K562 (cell line): ENCODE results near the gene RUNX1. TPM values are rescaled to one million over a fixed set of nuclear protein-coding genes. Genes with fewer than 3 reads are reported as not detected.

Source experiments
- ATAC-seq: fragments of 200-7000 bp; cut with Tn5 transposase; 3 replicates; pipeline ENCODE4 v1.9.1; 2020; ENCODE audit warnings: moderate library complexity
- BruUV-seq: library from RNA; stranded (reverse); fragments of 400-500 nt; replicated peaks from 2 replicates; lab custom pipeline; 2021; lab: Mats Ljungman, UMichigan
- CTCF ChIA-PET: fragments of 300-600 bp; formaldehyde crosslinking; extraction: SDS; loops from one replicate; lab custom pipeline; 2021; ENCODE audit warnings: low intra/inter-chr PET ratio; lab: Yijun Ruan, JAX
- POLR2A ChIA-PET: fragments of 300-600, 350-650 bp; sonication (Branson Sonifier 250); formaldehyde crosslinking; extraction: SDS; loops from one replicate; lab custom pipeline; 2021; ENCODE audit warnings: antibody characterized with exemption, inconsistent platforms; lab: Yijun Ruan, JAX
- DNase-seq, 4 experiments: peaks; one replicate each; pipeline versions ENCODE4 v3.0.0 to v3.0.0-alpha.2; 2011 to 2018; ENCODE audit warnings: low spot score in 3 of 4, mixed read lengths in 3 of 4; ENCODE audit errors: extremely low read depth in 1 of 4
- FAIRE-seq: peaks from 2 replicates; lab custom pipeline; 2011; peaks lifted over from hg19 to GRCh38; lab: Jason Lieb, UNC
- H2AFZ ChIP-seq: 2 replicates; pipeline ENCODE4 v1.6.0; 2011; ENCODE audit warnings: low read depth, low read length, control low read depth, inconsistent platforms
- H3K27ac ChIP-seq: fragments of 200-600 bp; 3 replicates; pipeline ENCODE4 v1.8.0; 2011; ENCODE audit warnings: low read depth, mild to moderate bottlenecking, control low read depth, inconsistent platforms, low read length, moderate library complexity, mixed read lengths; ENCODE audit errors: extremely low read depth
- H3K27me3 ChIP-seq, 2 experiments: fragments of 300-600 bp in 1 of 2; 2 replicates in 1 of 2; 3 replicates in 1 of 2; pipeline versions ENCODE4 v1.6.0 to v1.8.0; 2011; ENCODE audit warnings: inconsistent platforms in 2 of 2, low read length in 2 of 2, mild to moderate bottlenecking in 1 of 2, mixed read lengths in 1 of 2, moderate library complexity in 1 of 2; ENCODE audit not compliant: control insufficient read depth in 2 of 2, insufficient read depth in 2 of 2
- H3K36me3 ChIP-seq: fragments of 300-600 bp; 3 replicates; pipeline ENCODE4 v1.8.0; 2011; ENCODE audit warnings: mild to moderate bottlenecking, low read length, inconsistent platforms; ENCODE audit not compliant: control insufficient read depth, insufficient read depth
- H3K4me1 ChIP-seq, 2 experiments: fragments of 200-600 bp in 1 of 2; replicated peaks in 1 of 2; 2 replicates in 1 of 2; 3 replicates in 1 of 2; pipeline versions ENCODE4 v1.5.1 to v1.8.0; 2011; ENCODE audit warnings: inconsistent platforms in 2 of 2, low read length in 2 of 2, mild to moderate bottlenecking in 1 of 2, mixed read lengths in 1 of 2, moderate library complexity in 1 of 2; ENCODE audit not compliant: control insufficient read depth in 2 of 2, insufficient read depth in 2 of 2
- H3K4me2 ChIP-seq: 2 replicates; pipeline ENCODE4 v1.6.1; 2011; ENCODE audit warnings: low read length, control low read depth, inconsistent platforms, mixed read lengths; ENCODE audit not compliant: insufficient read depth
- H3K4me3 ChIP-seq: fragments of 200-600 bp; sonication (generic), shearing (Covaris generic); 2 replicates; pipeline ENCODE4 v1.5.1; 2016; ENCODE audit warnings: control low read depth, inconsistent platforms
- H3K79me2 ChIP-seq: fragments of 200-600 bp; 3 replicates; pipeline ENCODE4 v1.8.0; 2011; ENCODE audit warnings: low read length, inconsistent platforms; ENCODE audit not compliant: control insufficient read depth, insufficient read depth
- H3K9ac ChIP-seq, 2 experiments: 2 replicates each; pipeline versions ENCODE4 v1.6.0 to v1.6.1; 2011; ENCODE audit warnings: low read depth in 2 of 2, low read length in 2 of 2, control low read depth in 1 of 2, inconsistent platforms in 1 of 2, mild to moderate bottlenecking in 1 of 2, mixed read lengths in 1 of 2; ENCODE audit not compliant: insufficient read depth in 1 of 2
- H3K9me1 ChIP-seq: one replicate; pipeline ENCODE4 v1.6.0; 2011; ENCODE audit warnings: inconsistent platforms, mild to moderate bottlenecking, low read length, moderate library complexity; ENCODE audit not compliant: control insufficient read depth, insufficient read depth
- H3K9me3 ChIP-seq: replicated peaks from 2 replicates; pipeline ENCODE4 v1.5.1; 2011; ENCODE audit warnings: low read depth, low read length, inconsistent platforms; ENCODE audit not compliant: control insufficient read depth, insufficient read depth
- H4K20me1 ChIP-seq: replicated peaks from 2 replicates; pipeline ENCODE4 v1.6.1; 2011; ENCODE audit warnings: low read length, inconsistent platforms, mixed read lengths; ENCODE audit not compliant: control insufficient read depth, insufficient read depth
- ASH1L ChIP-seq: fragments of 450-650 bp; IDR thresholded peaks from 2 replicates; pipeline ENCODE4 v1.6.1; 2018; ENCODE audit warnings: borderline replicate concordance, mild to moderate bottlenecking, low read depth; ENCODE audit not compliant: partially characterized antibody
- CBX3 ChIP-seq, 2 experiments: IDR thresholded peaks; 1 replicate in 1 of 2; 2 replicates in 1 of 2; pipeline ENCODE4 v1.6.1; 2012; ENCODE audit warnings: inconsistent platforms in 2 of 2, low read length in 2 of 2, borderline replicate concordance in 1 of 2, control low read depth in 1 of 2
- CC2D1A ChIP-seq: fragments of 450-650 bp; IDR thresholded peaks from 2 replicates; pipeline ENCODE4 v1.6.1; 2017; ENCODE audit warnings: mild to moderate bottlenecking
- DEAF1 ChIP-seq: fragments of 450-650 bp; formaldehyde crosslinking; IDR thresholded peaks from 2 replicates; pipeline ENCODE4 v1.4.0; 2020; ENCODE audit warnings: mild to moderate bottlenecking, moderate library complexity
- ELF2 ChIP-seq: fragments of 250-450 bp; sonication (Bioruptor Pico); IDR thresholded peaks from 2 replicates; pipeline ENCODE4 v1.5.0; 2021; ENCODE audit warnings: mild to moderate bottlenecking
- FIP1L1 ChIP-seq: fragments of 200-400 bp; formaldehyde crosslinking; IDR thresholded peaks from 2 replicates; pipeline ENCODE4 v1.6.1; 2018; ENCODE audit warnings: mild to moderate bottlenecking, low read depth, low read length; ENCODE audit not compliant: poor library complexity, severe bottlenecking
- POLR2G ChIP-seq: fragments of 200-400 bp; formaldehyde crosslinking; IDR thresholded peaks from 2 replicates; pipeline ENCODE4 v1.6.1; 2017; ENCODE audit warnings: low read depth, mild to moderate bottlenecking, antibody characterized with exemption, low read length, moderate library complexity
- PRPF4 ChIP-seq: fragments of 200-400 bp; formaldehyde crosslinking; IDR thresholded peaks from one replicate; pipeline ENCODE4 v1.6.1; 2017; ENCODE audit warnings: low read length, low read depth, mild to moderate bottlenecking; ENCODE audit not compliant: insufficient read depth, poor library complexity, severe bottlenecking
- SMARCA5 ChIP-seq: fragments of 450-650 bp; IDR thresholded peaks from 2 replicates; pipeline ENCODE4 v1.6.1; 2016
- ZNF274 ChIP-seq: IDR thresholded peaks from 2 replicates; pipeline ENCODE4 v1.6.1; 2011; ENCODE audit warnings: low read depth, mild to moderate bottlenecking, low read length, moderate library complexity, borderline replicate concordance
- ZNF75A ChIP-seq: fragments of 450-650 bp; formaldehyde crosslinking; IDR thresholded peaks from 2 replicates; pipeline ENCODE4 v1.4.0; 2020; ENCODE audit warnings: mild to moderate bottlenecking
- WGBS: fragments of 100-300 bp; shearing (Covaris generic); methylation state at CpG from one replicate; pipeline ENCODE4 v1.1.6; 2016; ENCODE audit warnings: low coverage, mixed read lengths; ENCODE audit not compliant: insufficient coverage; ENCODE audit errors: missing lambda C conversion rate; 5-methylcytosine and 5-hydroxymethylcytosine counted together
- in situ Hi-C: fragments of 300-500 bp; cut with MboI; formaldehyde crosslinking; loops from 4 replicates; pipeline ENCODE4 v1.15.0; 2018; ENCODE audit warnings: inconsistent platforms, mixed read lengths
- intact Hi-C: fragments of 100-400 bp; cut with micrococcal nuclease; formaldehyde crosslinking; loops from 2 replicates; pipeline ENCODE4 v1.14.2; 2022
- polyA plus RNA-seq, 8 experiments: library from polyadenylated mRNA; depleted of rRNA in 4 of 8; stranded (reverse) in 5 of 8; unstranded in 3 of 8; fragments of >200 nt; fragmentation: Nextera tagmentation in 2 of 8; fragmentation: Illumina TruSeq in 1 of 8; extraction: Ambion mirVana in 2 of 8; extraction: Trizol in 1 of 8; gene quantifications; 2 replicates each; pipeline versions ENCODE4 v1.2.1 to v1.2.3, GENCODE V29; 2011 to 2014; ENCODE audit warnings: inconsistent platforms in 1 of 8, missing spikeins in 1 of 8
- total RNA-seq, 7 experiments: library from RNA; depleted of rRNA in 6 of 7; stranded (reverse); fragments of >200 nt in 6 of 7; fragmentation: Illumina TruSeq in 2 of 7; extraction: Trizol in 2 of 7; gene quantifications; 2 replicates each; pipeline versions ENCODE4 v1.2.1 to v1.2.3, GENCODE V29; 2011 to 2021; ENCODE audit warnings: low replicate concordance in 1 of 7
- TF ChIP-seq, protein P1 (sequence below), 2 experiments: fragments of 450-650 bp in 1 of 2; IDR thresholded peaks; 2 replicates each; pipeline ENCODE4 v1.6.1; 2011 to 2017; ENCODE audit warnings: low read depth in 2 of 2, antibody characterized with exemption in 1 of 2, borderline replicate concordance in 1 of 2, low read length in 1 of 2, mild to moderate bottlenecking in 1 of 2, mixed read lengths in 1 of 2; ENCODE audit not compliant: control insufficient read depth in 1 of 2

RUNX1 gene
- total and polyA plus RNA-seq, 9 of the 15 experiments (the other 6 are each of a cell fraction or from before 2014, with no cell fraction given): 2.2 to 68.6 (median 17.8) TPM

- no TSS peak for BruUV-seq
- intact Hi-C loops: no loop called here
- no peak for ATAC-seq
- Histone ChIP-seq H3K9me3 (0 out of 2 replicates have a peak, but pooled peaks cover 5% of the 10 kb centered on the region), H3K79me2 (peaks cover 34% of the 10 kb centered on the region), H3K9me1 (no peaks in the 10 kb centered on the region), H4K20me1 (peaks cover 6% of the 10 kb centered on the region), H3K27ac (peak overlapping the region; percentile 94; the same call in 1 of the 3 replicates), H3K27me3 (no peaks in the 10 kb centered on the region), H3K9ac (no peak overlapping the region), H3K4me1 (peaks cover 0 to 40% of the 10 kb centered on the region in 2 experiments; a peak in 3 of 5 replicates), H3K36me3 (no peaks in the 10 kb centered on the region), H3K4me2 (no peak overlapping the region), H2AFZ (no peak overlapping the region), H3K4me3 (no peak overlapping the region)
- ChIA-PET POLR2A (interaction anchor here (1.0 to 3.9 kb wide), 3 partner anchors 10 to 25 kb away, joined by 3 to 54 read pairs (median 3); no protein-coding TSS in a partner anchor), CTCF (interaction anchor here (0.6 to 2.9 kb wide), 3 partner anchors 110 to 509 kb away, joined by 3 to 19 read pairs (median 3); no protein-coding TSS in a partner anchor)
- no peak for DNase-seq
- no peak for FAIRE-seq
- 97% methylated on average over 58 of the region's 60 CpGs for WGBS
- in situ Hi-C loops: no loop called here
- TF ChIP-seq ZNF75A (no peak), ZNF274 (no peak), DEAF1 (no peak), CC2D1A (peak; percentile 20; the same call in 1 of the 2 replicates), FIP1L1 (peak; percentile 5), PRPF4 (peak; percentile 46), SMARCA5 (no peak), ELF2 (CRISPR knock-in tag) (no peak), POLR2G (peak; percentile 7; the same call in 1 of the 2 replicates), ASH1L (no peak), CBX3 (IDR thresholded peaks at IDR 0.05; ENCODE audit: borderline replicate concordance in 1 of 2, low read length in 2 of 2) (0 out of 3 replicates have a peak, but pooled peaks of 1 of the 2 experiments have one; percentile 8)
- TF ChIP-seq, protein P1, sequence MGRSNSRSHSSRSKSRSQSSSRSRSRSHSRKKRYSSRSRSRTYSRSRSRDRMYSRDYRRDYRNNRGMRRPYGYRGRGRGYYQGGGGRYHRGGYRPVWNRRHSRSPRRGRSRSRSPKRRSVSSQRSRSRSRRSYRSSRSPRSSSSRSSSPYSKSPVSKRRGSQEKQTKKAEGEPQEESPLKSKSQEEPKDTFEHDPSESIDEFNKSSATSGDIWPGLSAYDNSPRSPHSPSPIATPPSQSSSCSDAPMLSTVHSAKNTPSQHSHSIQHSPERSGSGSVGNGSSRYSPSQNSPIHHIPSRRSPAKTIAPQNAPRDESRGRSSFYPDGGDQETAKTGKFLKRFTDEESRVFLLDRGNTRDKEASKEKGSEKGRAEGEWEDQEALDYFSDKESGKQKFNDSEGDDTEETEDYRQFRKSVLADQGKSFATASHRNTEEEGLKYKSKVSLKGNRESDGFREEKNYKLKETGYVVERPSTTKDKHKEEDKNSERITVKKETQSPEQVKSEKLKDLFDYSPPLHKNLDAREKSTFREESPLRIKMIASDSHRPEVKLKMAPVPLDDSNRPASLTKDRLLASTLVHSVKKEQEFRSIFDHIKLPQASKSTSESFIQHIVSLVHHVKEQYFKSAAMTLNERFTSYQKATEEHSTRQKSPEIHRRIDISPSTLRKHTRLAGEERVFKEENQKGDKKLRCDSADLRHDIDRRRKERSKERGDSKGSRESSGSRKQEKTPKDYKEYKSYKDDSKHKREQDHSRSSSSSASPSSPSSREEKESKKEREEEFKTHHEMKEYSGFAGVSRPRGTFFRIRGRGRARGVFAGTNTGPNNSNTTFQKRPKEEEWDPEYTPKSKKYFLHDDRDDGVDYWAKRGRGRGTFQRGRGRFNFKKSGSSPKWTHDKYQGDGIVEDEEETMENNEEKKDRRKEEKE (IDR thresholded peaks at IDR 0.05; ENCODE audit: borderline replicate concordance in 1 of 2, control insufficient read depth in 1 of 2, low read depth in 2 of 2, low read length in 1 of 2): no peak
These were observed 158.1 kb downstream of the RUNX1 start for GRCh38 chr21:34890724-34891612.
